Measurements from ENCODE around the gene CDC42BPB. TPM values are rescaled to one million over a fixed set of nuclear protein-coding genes. Genes with fewer than 3 reads are reported as not detected.

CDC42BPB gene
- total and polyA plus RNA-seq, 12 donors, result 29.6 to 83.6 (median 69.3) TPM

GRCh38 chr14:102903248-102903888 is 154.0 kb downstream of the CDC42BPB start:
- peaks cover 0 to 86% (median 4%) of the 10 kb centered on the region in 9 donors for H3K36me3 ChIP-seq
- no peak overlapping the region for H3K4me3 ChIP-seq
- no peaks in the 10 kb centered on the region for H3K27me3 ChIP-seq
- H3K9me3 ChIP-seq, result no peaks in the 10 kb centered on the region
- intact Hi-C loops (cut with DNase I), result no loop called here
- WGBS, 2 donors, result 91 to 97% methylated on average over 29 of the region's 29 CpGs
- H3K27ac ChIP-seq, result no peak overlapping the region
- ATAC-seq, result no peak
- no peak for DNase-seq
- TF ChIP-seq, protein P1, sequence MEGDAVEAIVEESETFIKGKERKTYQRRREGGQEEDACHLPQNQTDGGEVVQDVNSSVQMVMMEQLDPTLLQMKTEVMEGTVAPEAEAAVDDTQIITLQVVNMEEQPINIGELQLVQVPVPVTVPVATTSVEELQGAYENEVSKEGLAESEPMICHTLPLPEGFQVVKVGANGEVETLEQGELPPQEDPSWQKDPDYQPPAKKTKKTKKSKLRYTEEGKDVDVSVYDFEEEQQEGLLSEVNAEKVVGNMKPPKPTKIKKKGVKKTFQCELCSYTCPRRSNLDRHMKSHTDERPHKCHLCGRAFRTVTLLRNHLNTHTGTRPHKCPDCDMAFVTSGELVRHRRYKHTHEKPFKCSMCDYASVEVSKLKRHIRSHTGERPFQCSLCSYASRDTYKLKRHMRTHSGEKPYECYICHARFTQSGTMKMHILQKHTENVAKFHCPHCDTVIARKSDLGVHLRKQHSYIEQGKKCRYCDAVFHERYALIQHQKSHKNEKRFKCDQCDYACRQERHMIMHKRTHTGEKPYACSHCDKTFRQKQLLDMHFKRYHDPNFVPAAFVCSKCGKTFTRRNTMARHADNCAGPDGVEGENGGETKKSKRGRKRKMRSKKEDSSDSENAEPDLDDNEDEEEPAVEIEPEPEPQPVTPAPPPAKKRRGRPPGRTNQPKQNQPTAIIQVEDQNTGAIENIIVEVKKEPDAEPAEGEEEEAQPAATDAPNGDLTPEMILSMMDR (IDR thresholded peaks at IDR 0.05), result no peak
- H3K4me1 ChIP-seq, result peaks cover 0 to 12% (median 0%) of the 10 kb centered on the region in 9 donors

DNA sequence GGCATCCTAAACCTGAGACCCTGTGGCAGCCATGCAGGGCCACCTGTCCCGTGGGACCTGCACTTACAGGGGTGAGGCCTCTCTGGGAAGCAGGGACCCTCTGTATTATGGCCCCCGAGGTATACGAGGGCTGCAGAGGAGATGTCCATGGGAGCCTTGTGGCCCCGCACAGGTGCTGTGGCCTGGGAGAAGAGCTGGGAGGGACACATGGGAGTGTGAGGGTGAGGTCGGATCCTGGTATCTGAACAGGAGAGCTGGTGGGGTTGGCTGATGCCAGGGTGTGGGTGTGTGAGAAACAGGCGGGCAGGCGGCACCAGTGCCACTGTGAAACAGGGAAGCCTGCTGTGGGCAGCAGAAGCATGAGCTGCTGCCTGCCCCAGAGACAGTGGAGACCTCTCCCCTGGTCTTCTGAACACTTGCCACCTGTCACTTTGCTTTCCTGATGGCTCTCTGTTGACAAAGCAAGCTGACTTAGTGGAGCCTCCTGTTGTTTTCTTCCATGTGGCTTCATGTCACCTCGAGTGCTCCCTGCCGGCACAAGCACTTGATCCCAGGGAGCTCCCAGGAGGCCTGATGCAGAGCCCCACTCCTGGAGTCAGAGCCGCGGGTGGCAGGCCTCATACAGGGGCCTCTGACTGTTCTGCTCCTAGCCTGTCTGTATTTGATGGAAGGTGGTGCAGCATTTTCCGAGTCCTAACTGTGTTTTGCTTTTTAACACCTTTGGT is 154.7 kb downstream of the CDC42BPB start:
- Histone ChIP-seq H3K4me3 (no peak overlapping the region), H3K4me1 (peaks cover 0 to 12% (median 0%) of the 10 kb centered on the region in 9 donors), H3K27ac (no peak overlapping the region), H3K9me3 (no peaks in the 10 kb centered on the region), H3K27me3 (no peaks in the 10 kb centered on the region), H3K36me3 (peaks cover 0 to 90% (median 4%) of the 10 kb centered on the region in 9 donors)
- no peak for ATAC-seq
- 91 to 92% methylated on average over 12 of the region's 12 CpGs for WGBS, 2 donors
- DNase-seq, result no peak
- TF ChIP-seq, protein P1 (IDR thresholded peaks at IDR 0.05), result no peak
- intact Hi-C loops (cut with DNase I), result no loop called here

- H3K27ac ChIP-seq, result no peak overlapping the region
- peaks cover 0 to 91% (median 4%) of the 10 kb centered on the region in 9 donors for H3K36me3 ChIP-seq
- H3K4me1 ChIP-seq, result peaks cover 0 to 12% (median 0%) of the 10 kb centered on the region in 9 donors
- H3K9me3 ChIP-seq, result no peaks in the 10 kb centered on the region
- no peaks in the 10 kb centered on the region for H3K27me3 ChIP-seq
- TF ChIP-seq, protein P1 (IDR thresholded peaks at IDR 0.05), result no peak
- DNase-seq (no peak), ATAC-seq (no peak)
- no peak overlapping the region for H3K4me3 ChIP-seq
- intact Hi-C loops (cut with DNase I), result no loop called here
- 90 to 92% methylated on average over 7 of the region's 7 CpGs for WGBS, 2 donors
Observed at GRCh38 chr14:102902086-102902485, 155.3 kb downstream of the CDC42BPB start.

GRCh38 chr14:102901633-102902032 is 155.7 kb downstream of the CDC42BPB start:
- 54 to 80% methylated on average over 4 of the region's 4 CpGs for WGBS, 2 donors
- no peak for ATAC-seq
- Histone ChIP-seq H3K27me3 (no peaks in the 10 kb centered on the region), H3K36me3 (peaks cover 0 to 91% (median 4%) of the 10 kb centered on the region in 9 donors), H3K4me1 (peaks cover 0 to 12% (median 0%) of the 10 kb centered on the region in 9 donors), H3K4me3 (no peak overlapping the region), H3K9me3 (no peaks in the 10 kb centered on the region), H3K27ac (no peak overlapping the region)
- TF ChIP-seq, protein P1 (IDR thresholded peaks at IDR 0.05), result no peak
- DNase-seq, result no peak
- intact Hi-C loops (cut with DNase I), result no loop called here
